Articular chondrocyte of knee joint (primary cell): ENCODE results near the gene RBMS1. TPM values are rescaled to one million over a fixed set of nuclear protein-coding genes. Genes with fewer than 3 reads are reported as not detected.

ENCODE experiments used
- total RNA-seq: library from RNA; depleted of rRNA; stranded (reverse); fragments of >200 nt; gene quantifications from 2 replicates; pipeline ENCODE4 v1.2.3, GENCODE V29; 2012

Gene RBMS1, protein sequence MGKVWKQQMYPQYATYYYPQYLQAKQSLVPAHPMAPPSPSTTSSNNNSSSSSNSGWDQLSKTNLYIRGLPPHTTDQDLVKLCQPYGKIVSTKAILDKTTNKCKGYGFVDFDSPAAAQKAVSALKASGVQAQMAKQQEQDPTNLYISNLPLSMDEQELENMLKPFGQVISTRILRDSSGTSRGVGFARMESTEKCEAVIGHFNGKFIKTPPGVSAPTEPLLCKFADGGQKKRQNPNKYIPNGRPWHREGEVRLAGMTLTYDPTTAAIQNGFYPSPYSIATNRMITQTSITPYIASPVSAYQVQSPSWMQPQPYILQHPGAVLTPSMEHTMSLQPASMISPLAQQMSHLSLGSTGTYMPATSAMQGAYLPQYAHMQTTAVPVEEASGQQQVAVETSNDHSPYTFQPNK
- total RNA-seq: 192 and 212 TPM in 2 replicates

DNA sequence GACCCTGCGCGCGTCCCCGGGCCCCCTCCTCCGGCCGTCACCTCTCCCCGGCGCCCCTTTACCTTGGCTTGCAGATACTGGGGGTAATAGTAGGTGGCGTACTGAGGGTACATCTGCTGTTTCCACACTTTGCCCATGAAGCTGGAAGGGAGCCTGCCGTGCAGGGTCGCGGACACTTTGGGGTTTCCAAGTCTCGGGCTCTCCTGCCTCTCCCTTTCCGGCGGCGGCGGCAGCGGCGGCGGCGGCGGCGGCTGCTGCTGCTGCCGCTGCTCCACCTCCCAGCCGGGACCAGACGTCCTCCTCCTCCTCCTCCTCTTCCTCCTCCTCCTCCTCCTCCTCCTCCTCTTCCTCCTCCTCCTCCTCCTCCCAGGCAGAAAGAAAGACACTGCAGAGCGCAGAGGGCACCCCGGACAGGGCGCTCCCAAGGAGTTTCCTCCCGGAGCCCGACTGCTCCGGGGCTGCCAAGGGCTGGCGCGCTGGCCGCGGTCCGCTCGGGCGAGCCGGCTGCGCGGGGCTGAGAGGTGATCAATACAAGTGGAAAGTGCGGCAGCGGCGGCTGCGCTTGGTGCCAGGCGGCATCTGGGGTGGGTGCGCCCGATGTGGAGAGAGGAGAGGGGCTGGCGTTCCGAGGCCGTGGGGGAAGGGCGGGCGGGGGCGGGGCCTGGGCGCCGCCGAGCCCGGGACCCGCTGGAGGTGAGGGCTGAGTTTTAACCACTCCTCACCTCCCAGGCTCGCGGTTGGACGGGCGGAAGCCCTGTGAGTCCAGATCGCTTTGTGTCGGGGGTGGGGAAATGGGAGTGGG, at the start of gene RBMS1:
RBMS1 (minus strand) TSS at position 581 of the 802 bp plus-strand sequence; CDS start at position 137, 444 bp downstream.

